H1 (cell line): ENCODE results near the gene BPI. TPM values are rescaled to one million over a fixed set of nuclear protein-coding genes. Genes with fewer than 3 reads are reported as not detected.

ENCODE experiments used
- CTCF ChIA-PET: fragments of 300-600 bp; sonication (Branson Sonifier 250); formaldehyde crosslinking; loops from one replicate; lab custom pipeline; 2021; ENCODE audit not compliant: partially characterized antibody; lab: Charles Lee
- POLR2A ChIA-PET: fragments of 300-600 bp; sonication (Branson Sonifier 250); formaldehyde crosslinking; loops from one replicate; lab custom pipeline; 2021; ENCODE audit warnings: inconsistent platforms; ENCODE audit not compliant: partially characterized antibody; lab: Charles Lee
- DNase-seq, 2 experiments: peaks; one replicate each; pipeline versions ENCODE4 v3.0.0 to v3.0.0-alpha.2; 2010 to 2022; ENCODE audit warnings: low spot score in 2 of 2, low read depth in 1 of 2, mixed read lengths in 1 of 2
- FAIRE-seq: peaks from 2 replicates; lab custom pipeline; 2011; peaks lifted over from hg19 to GRCh38; lab: Jason Lieb, UNC
- H2AFZ ChIP-seq: 2 replicates; pipeline ENCODE4 v1.8.1; 2012; ENCODE audit warnings: low read length, inconsistent platforms
- H2AK5ac ChIP-seq: 2 replicates; pipeline ENCODE4 v1.6.1; 2013; ENCODE audit warnings: low read depth, low read length
- H2BK120ac ChIP-seq: replicated peaks from 2 replicates; pipeline ENCODE3; 2013; ENCODE audit warnings: low read depth, low read length, inconsistent platforms
- H2BK12ac ChIP-seq: 2 replicates; pipeline ENCODE4 v1.6.1; 2013; ENCODE audit warnings: low read depth, low read length
- H2BK15ac ChIP-seq: 2 replicates; pipeline ENCODE4 v1.6.1; 2013; ENCODE audit warnings: low read length
- H2BK20ac ChIP-seq: 2 replicates; pipeline ENCODE4 v1.6.1; 2013; ENCODE audit warnings: low read length
- H2BK5ac ChIP-seq: 2 replicates; pipeline ENCODE4 v1.6.1; 2013; ENCODE audit warnings: low read depth, low read length
- H3K14ac ChIP-seq: 2 replicates; pipeline ENCODE4 v1.6.1; 2013; ENCODE audit warnings: inconsistent platforms; ENCODE audit not compliant: insufficient read length
- H3K18ac ChIP-seq: 2 replicates; pipeline ENCODE4 v1.6.1; 2013; ENCODE audit warnings: low read length; ENCODE audit errors: extremely low read depth
- H3K23ac ChIP-seq: 2 replicates; pipeline ENCODE4 v1.6.1; 2013; ENCODE audit warnings: inconsistent platforms; ENCODE audit not compliant: insufficient read length
- H3K23me2 ChIP-seq: 2 replicates; pipeline ENCODE4 v1.6.1; 2013; ENCODE audit warnings: low read depth, low read length
- H3K27ac ChIP-seq: 2 replicates; pipeline ENCODE4 v1.6.1; 2011; ENCODE audit warnings: low read depth, low read length, inconsistent platforms
- H3K27me3 ChIP-seq, 4 experiments: replicated peaks in 1 of 4; 1 replicate in 1 of 4; 2 replicates in 3 of 4; pipeline versions ENCODE4 v1.6.1 to v1.8.1; 2011 to 2013; ENCODE audit warnings: low read length in 3 of 4, mild to moderate bottlenecking in 3 of 4, inconsistent platforms in 2 of 4, mixed read lengths in 2 of 4, moderate library complexity in 1 of 4; ENCODE audit not compliant: control insufficient read depth in 3 of 4, insufficient read depth in 3 of 4; ENCODE audit errors: extremely low read depth in 1 of 4
- H3K36me3 ChIP-seq, 4 experiments: 2 replicates each; pipeline versions ENCODE4 v1.6.1 to v1.8.1; 2011 to 2013; ENCODE audit warnings: mild to moderate bottlenecking in 4 of 4, low read length in 3 of 4, moderate library complexity in 2 of 4, control low read depth in 1 of 4, inconsistent platforms in 1 of 4; ENCODE audit not compliant: insufficient read depth in 4 of 4, control insufficient read depth in 2 of 4
- H3K4ac ChIP-seq: replicated peaks from 2 replicates; pipeline ENCODE3; 2013; ENCODE audit warnings: low read length, low read depth, mixed read lengths, inconsistent platforms; ENCODE audit not compliant: insufficient read length
- H3K4me1 ChIP-seq, 4 experiments: replicated peaks in 1 of 4; 1 replicate in 1 of 4; 2 replicates in 3 of 4; pipeline versions ENCODE4 v1.6.1 to v1.8.1; 2011 to 2013; ENCODE audit warnings: low read length in 3 of 4, inconsistent platforms in 2 of 4, mixed read lengths in 1 of 4; ENCODE audit not compliant: insufficient read depth in 4 of 4, control insufficient read depth in 3 of 4
- H3K4me2 ChIP-seq, 2 experiments: 2 replicates each; pipeline versions ENCODE4 v1.6.1 to v1.8.1; 2011 to 2013; ENCODE audit warnings: low read depth in 2 of 2, low read length in 2 of 2, control low read depth in 1 of 2, inconsistent platforms in 1 of 2, mild to moderate bottlenecking in 1 of 2; ENCODE audit not compliant: insufficient read depth in 1 of 2
- H3K4me3 ChIP-seq, 4 experiments: fragments of 200-600, 300-600 bp in 1 of 4; sonication (generic), shearing (Covaris generic), sonication (Bioruptor Twin) in 1 of 4; 2 replicates each; pipeline versions ENCODE4 v1.5.1 to v1.8.1; 2011 to 2016; ENCODE audit warnings: low read length in 4 of 4, low read depth in 3 of 4, control low read depth in 2 of 4, inconsistent platforms in 2 of 4, mild to moderate bottlenecking in 2 of 4, mixed read lengths in 1 of 4, moderate library complexity in 1 of 4; ENCODE audit not compliant: insufficient read depth in 2 of 4; ENCODE audit errors: extremely low read depth in 1 of 4
- H3K56ac ChIP-seq: replicated peaks from 2 replicates; pipeline ENCODE3; 2013; ENCODE audit warnings: low read depth, mild to moderate bottlenecking, mixed read lengths, low read length, inconsistent platforms; ENCODE audit not compliant: insufficient read length
- H3K79me1 ChIP-seq: 2 replicates; pipeline ENCODE4 v1.6.1; 2013; ENCODE audit warnings: low read depth, low read length, control low read depth
- H3K79me2 ChIP-seq, 2 experiments: 2 replicates each; pipeline versions ENCODE4 v1.6.1 to v1.8.1; 2012 to 2013; ENCODE audit warnings: low read length in 2 of 2, mild to moderate bottlenecking in 2 of 2, inconsistent platforms in 1 of 2; ENCODE audit not compliant: insufficient read depth in 2 of 2, control insufficient read depth in 1 of 2
- H3K9ac ChIP-seq, 4 experiments: replicated peaks in 1 of 4; 1 replicate in 1 of 4; 2 replicates in 3 of 4; pipeline versions ENCODE4 v1.6.1 to v1.8.1; 2011 to 2013; ENCODE audit warnings: low read depth in 3 of 4, low read length in 3 of 4, control low read depth in 2 of 4, mild to moderate bottlenecking in 2 of 4, moderate library complexity in 2 of 4, inconsistent platforms in 1 of 4; ENCODE audit errors: extremely low read depth in 1 of 4
- H3K9me3 ChIP-seq, 2 experiments: 2 replicates each; pipeline versions ENCODE4 v1.6.1 to v1.8.1; 2012 to 2013; ENCODE audit warnings: mild to moderate bottlenecking in 2 of 2, moderate library complexity in 2 of 2, control low read depth in 1 of 2, inconsistent platforms in 1 of 2, low read depth in 1 of 2, low read length in 1 of 2, mixed read lengths in 1 of 2; ENCODE audit not compliant: insufficient read depth in 2 of 2
- H4K20me1 ChIP-seq, 2 experiments: replicated peaks in 1 of 2; 2 replicates each; pipeline versions ENCODE3 to v1.8.1; 2011 to 2013; ENCODE audit warnings: inconsistent platforms in 2 of 2, low read length in 2 of 2, mild to moderate bottlenecking in 1 of 2; ENCODE audit not compliant: insufficient read depth in 2 of 2, control insufficient read depth in 1 of 2
- H4K5ac ChIP-seq: 2 replicates; pipeline ENCODE4 v1.6.1; 2013; ENCODE audit warnings: low read length, low read depth, mixed read lengths, inconsistent platforms; ENCODE audit not compliant: insufficient read length
- H4K8ac ChIP-seq: 2 replicates; pipeline ENCODE4 v1.8.0; 2013; ENCODE audit warnings: mild to moderate bottlenecking, moderate library complexity, low read length, inconsistent platforms; ENCODE audit not compliant: insufficient read depth; ENCODE audit errors: extremely low read depth
- H4K91ac ChIP-seq: replicated peaks from 2 replicates; pipeline ENCODE3; 2013; ENCODE audit warnings: low read length, mixed read lengths, inconsistent platforms; ENCODE audit not compliant: insufficient read length
- CEBPB ChIP-seq: IDR thresholded peaks from 2 replicates; pipeline ENCODE4 v1.6.1; 2012; ENCODE audit warnings: low read depth, low read length
- EZH2 ChIP-seq: fragments of 200-600 bp; sonication (generic); IDR thresholded peaks from 2 replicates; pipeline ENCODE4 v1.7.1; 2012; ENCODE audit warnings: low read depth, mild to moderate bottlenecking, moderate library complexity, low read length, inconsistent platforms; ENCODE audit not compliant: severe bottlenecking
- GTF2F1 ChIP-seq: IDR thresholded peaks from 2 replicates; pipeline ENCODE4 v1.6.1; 2012; ENCODE audit warnings: low read depth, low read length, improper control_type of control experiment, borderline replicate concordance
- JUN ChIP-seq: IDR thresholded peaks from 2 replicates; pipeline ENCODE4 v1.6.1; 2011; ENCODE audit warnings: low read depth, mild to moderate bottlenecking, improper control_type of control experiment, low read length
- JUND ChIP-seq: IDR thresholded peaks from 2 replicates; pipeline ENCODE4 v1.6.1; 2011; ENCODE audit warnings: mild to moderate bottlenecking, improper control_type of control experiment, low read length
- KDM4A ChIP-seq: IDR thresholded peaks from one replicate; pipeline ENCODE4 v1.7.1; 2012; ENCODE audit warnings: low read depth, mild to moderate bottlenecking, moderate library complexity, low read length, inconsistent platforms; ENCODE audit not compliant: severe bottlenecking
- POU5F1 ChIP-seq: IDR thresholded peaks from 2 replicates; pipeline ENCODE4 v1.6.1; 2011; ENCODE audit warnings: low read depth, mild to moderate bottlenecking, low read length, moderate library complexity
- RFX5 ChIP-seq: IDR thresholded peaks from 2 replicates; pipeline ENCODE4 v1.6.1; 2011; ENCODE audit warnings: low read depth, low read length, improper control_type of control experiment, borderline replicate concordance
- SIN3A ChIP-seq, 2 experiments: IDR thresholded peaks in 1 of 2; conservative IDR thresholded peaks in 1 of 2; 2 replicates each; pipeline ENCODE4 v1.6.1; 2011 to 2012; ENCODE audit warnings: low read length in 2 of 2, improper control_type of control experiment in 1 of 2, low read depth in 1 of 2, mild to moderate bottlenecking in 1 of 2
- SIRT6 ChIP-seq: IDR thresholded peaks from one replicate; pipeline ENCODE4 v1.7.1; 2012; ENCODE audit warnings: low read length, inconsistent platforms
- SP4 ChIP-seq: IDR thresholded peaks from 2 replicates; pipeline ENCODE4 v1.6.1; 2012; ENCODE audit warnings: low read length, inconsistent platforms
- TCF12 ChIP-seq: IDR thresholded peaks from 2 replicates; pipeline ENCODE4 v1.6.1; 2011; ENCODE audit warnings: low read depth, mild to moderate bottlenecking, low read length
- TEAD4 ChIP-seq: IDR thresholded peaks from 2 replicates; pipeline ENCODE4 v1.6.1; 2012; ENCODE audit warnings: low read depth, low read length, inconsistent platforms, mixed read lengths
- ZNF274 ChIP-seq: IDR thresholded peaks from 2 replicates; pipeline ENCODE4 v1.7.0; 2012; ENCODE audit warnings: low read length, borderline replicate concordance; ENCODE audit errors: extremely low read depth
- WGBS, 2 experiments: shearing (Covaris generic) in 1 of 2; methylation state at CpG; one replicate each; pipeline versions ENCODE4 v1.1.6 to v1.1.7; 2013 to 2015; ENCODE audit warnings: low lambda C conversion rate in 2 of 2, mixed read lengths in 2 of 2, inconsistent platforms in 1 of 2, low coverage in 1 of 2, missing lambda C conversion rate in 1 of 2; ENCODE audit not compliant: insufficient replicate concordance in 2 of 2, insufficient coverage in 1 of 2, insufficient read length in 1 of 2; ENCODE audit errors: extremely low coverage in 1 of 2, missing lambda C conversion rate in 1 of 2; 5-methylcytosine and 5-hydroxymethylcytosine counted together
- polyA plus RNA-seq, 7 experiments: library from polyadenylated mRNA; depleted of rRNA in 3 of 7; stranded (reverse) in 5 of 7; unstranded in 2 of 7; fragments of >200 nt in 5 of 7; fragments of 200-250 nt in 2 of 7; gene quantifications; 1 replicate in 5 of 7; 2 replicates in 1 of 7; 4 replicates in 1 of 7; pipeline versions ENCODE4 v1.2.1 to v1.2.3, GENCODE V29; 2011 to 2013; ENCODE audit warnings: missing spikeins in 2 of 7, mixed read lengths in 2 of 7
- total RNA-seq: library from RNA; stranded (reverse); fragmentation: NEBNext Ultra II Directional; extraction: Animal tissue kit (Norgen Biotek cat#: 25700); gene quantifications from 2 replicates; pipeline ENCODE4 v1.2.1, GENCODE V29; 2021
- TF ChIP-seq, protein P1 (sequence below): IDR thresholded peaks from 2 replicates; pipeline ENCODE4 v1.6.1; 2011; ENCODE audit warnings: low read depth, mild to moderate bottlenecking, low read length; ENCODE audit not compliant: insufficient read depth

Gene BPI
- total and polyA plus RNA-seq, 2 of the 8 experiments (the other 6 are each of a cell fraction or from before 2014, with no cell fraction given), result not detected

GRCh38 chr20:38260025-38260377, 44.0 kb upstream of the BPI start:
- H3K18ac ChIP-seq, result no peak overlapping the region
- H2AK5ac ChIP-seq, result no peak overlapping the region
- DNase-seq (no peak), FAIRE-seq (no peak)
- peak overlapping the region; percentile 74 to 77 for H3K4me2 ChIP-seq
- no peaks in the 10 kb centered on the region for H3K79me1 ChIP-seq
- H3K23me2 ChIP-seq, result peaks cover 4% of the 10 kb centered on the region; the same call in 1 of the 2 replicates
- H3K27me3 ChIP-seq, result peaks cover 3 to 18% (median 12%) of the 10 kb centered on the region in 4 experiments; a peak in 5 of 7 replicates
- H2BK120ac ChIP-seq, result no peak overlapping the region
- H3K23ac ChIP-seq, result no peak overlapping the region
- TF ChIP-seq JUN (no peak), SIRT6 (no peak), CEBPB (no peak), SIN3A (conservative IDR thresholded peaks at IDR 0.05 in 1 of 2, IDR thresholded peaks at IDR 0.05 in 1 of 2; ENCODE audit: low read depth in 1 of 2, low read length in 2 of 2) (no peak), POU5F1 (no peak), GTF2F1 (no peak), SP4 (no peak), KDM4A (no peak), ZNF274 (no peak), TEAD4 (no peak), JUND (no peak), EZH2 (no peak), RFX5 (no peak), TCF12 (no peak)
- TF ChIP-seq, protein P1, sequence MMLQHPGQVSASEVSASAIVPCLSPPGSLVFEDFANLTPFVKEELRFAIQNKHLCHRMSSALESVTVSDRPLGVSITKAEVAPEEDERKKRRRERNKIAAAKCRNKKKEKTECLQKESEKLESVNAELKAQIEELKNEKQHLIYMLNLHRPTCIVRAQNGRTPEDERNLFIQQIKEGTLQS, result no peak
- H3K4me3 ChIP-seq, result peak overlapping the region; percentile 34 to 58 (median 44); a peak in 6 of 8 replicates
- ChIA-PET POLR2A (no interaction called here), CTCF (interaction anchor here (0.8 to 1.7 kb wide), 3 partner anchors 10 to 45 kb away, joined by 3 to 5 read pairs (median 4); partner anchors contain the start of gene BPI)
- H3K27ac ChIP-seq, result no peak overlapping the region
- no peaks in the 10 kb centered on the region for H3K79me2 ChIP-seq
- H2BK20ac ChIP-seq, result no peak overlapping the region
- no peaks in the 10 kb centered on the region for H3K9me3 ChIP-seq
- H4K20me1 ChIP-seq, result no peaks in the 10 kb centered on the region
- H4K8ac ChIP-seq, result peak overlapping the region; percentile 45; the same call in 1 of the 2 replicates
- H2AFZ ChIP-seq, result no peak overlapping the region
- H3K36me3 ChIP-seq, result no peaks in the 10 kb centered on the region
- no peak overlapping the region for H4K91ac ChIP-seq
- H2BK12ac ChIP-seq, result no peak overlapping the region
- peaks cover 0 to 5% (median 2%) of the 10 kb centered on the region in 4 experiments; a peak in 4 of 7 replicates for H3K4me1 ChIP-seq
- 35% methylated on average over 5 of the region's 5 CpGs; no CpG with 5 or more reads in 1 of the 2 experiments for WGBS, 2 experiments
- H2BK15ac ChIP-seq, result no peak overlapping the region
- H3K56ac ChIP-seq, result no peak overlapping the region
- no peak overlapping the region for H4K5ac ChIP-seq
- no peak overlapping the region for H3K9ac ChIP-seq
- no peak overlapping the region for H3K4ac ChIP-seq
- no peak overlapping the region for H3K14ac ChIP-seq
- H2BK5ac ChIP-seq, result no peak overlapping the region
